Measurements from ENCODE around the gene FRMD7. TPM values are rescaled to one million over a fixed set of nuclear protein-coding genes. Genes with fewer than 3 reads are reported as not detected.

FRMD7 gene
- total RNA-seq, 4 donors from 2014 or later: not detected

GRCh38 chrX:132086672-132087071, 41.1 kb downstream of the FRMD7 start:
- DNase-seq: no peak
- Histone ChIP-seq H3K27ac (no peak overlapping the region), H3K4me3 (no peak overlapping the region), H3K9me3 (no peaks in the 10 kb centered on the region), H3K27me3 (no peaks in the 10 kb centered on the region), H3K4me1 (no peaks in the 10 kb centered on the region), H3K36me3 (no peaks in the 10 kb centered on the region)
- intact Hi-C loops (cut with DNase I; ENCODE audit: low total_unique reads) (no loop called here), in situ Hi-C loops (cut with MboI; ENCODE audit: low pct_ligation_motif_present in 1 of 4, low pct_unique_long_range_greater_than_20kb in 1 of 4, low sequenced_read_pairs in 3 of 4) (loop anchor here in 1 of 4 donors (25.0 kb wide), 1 partner anchor 249 kb away; no protein-coding TSS in a partner anchor)
- WGBS, 2 donors (ENCODE audit: low coverage in 1 of 2): 44% methylated on average over 2 of the region's 2 CpGs; no CpG with 5 or more reads in 1 of the 2 donors
- TF ChIP-seq CTCF (IDR thresholded peaks at IDR 0.05) (no peak), POLR2AphosphoS5 (IDR thresholded peaks at IDR 0.05) (no peak), POLR2A (IDR thresholded peaks at IDR 0.05) (no peak), EP300 (IDR thresholded peaks at IDR 0.05; ENCODE audit: low read depth) (no peak)

- H3K27ac ChIP-seq: no peak overlapping the region
- no peaks in the 10 kb centered on the region for H3K9me3 ChIP-seq
- no peak overlapping the region for H3K4me3 ChIP-seq
- no peak for TF ChIP-seq POLR2A (IDR thresholded peaks at IDR 0.05)
- TF ChIP-seq CTCF (IDR thresholded peaks at IDR 0.05): no peak
- no peak for TF ChIP-seq POLR2AphosphoS5 (IDR thresholded peaks at IDR 0.05)
- TF ChIP-seq EP300 (IDR thresholded peaks at IDR 0.05; ENCODE audit: low read depth): no peak
- H3K27me3 ChIP-seq: no peaks in the 10 kb centered on the region
- no peak for DNase-seq
- no peaks in the 10 kb centered on the region for H3K4me1 ChIP-seq
- no peaks in the 10 kb centered on the region for H3K36me3 ChIP-seq
- WGBS, 2 donors (ENCODE audit: low coverage in 1 of 2): 39% methylated on average over 3 of the region's 3 CpGs; no CpG with 5 or more reads in 1 of the 2 donors
- in situ Hi-C loops (cut with MboI; ENCODE audit: low pct_ligation_motif_present in 1 of 4, low pct_unique_long_range_greater_than_20kb in 1 of 4, low sequenced_read_pairs in 3 of 4): loop anchor here in 1 of 4 donors (25.0 kb wide), 1 partner anchor 248 kb away; no protein-coding TSS in a partner anchor
- intact Hi-C loops (cut with DNase I; ENCODE audit: low total_unique reads): no loop called here
These were observed 42.0 kb downstream of the FRMD7 start for GRCh38 chrX:132085786-132086185.

- Histone ChIP-seq H3K36me3 (no peaks in the 10 kb centered on the region), H3K9me3 (no peaks in the 10 kb centered on the region), H3K27ac (no peak overlapping the region), H3K27me3 (no peaks in the 10 kb centered on the region), H3K4me1 (no peaks in the 10 kb centered on the region), H3K4me3 (no peak overlapping the region)
- in situ Hi-C loops (cut with MboI; ENCODE audit: low pct_ligation_motif_present in 1 of 4, low pct_unique_long_range_greater_than_20kb in 1 of 4, low sequenced_read_pairs in 3 of 4) (loop anchor here in 1 of 4 donors (25.0 kb wide), 1 partner anchor 241 kb away; no protein-coding TSS in a partner anchor), intact Hi-C loops (cut with DNase I; ENCODE audit: low total_unique reads) (no loop called here)
- TF ChIP-seq CTCF (IDR thresholded peaks at IDR 0.05): no peak
- TF ChIP-seq POLR2AphosphoS5 (IDR thresholded peaks at IDR 0.05): no peak
- no peak for TF ChIP-seq POLR2A (IDR thresholded peaks at IDR 0.05)
- TF ChIP-seq EP300 (IDR thresholded peaks at IDR 0.05; ENCODE audit: low read depth): no peak
- WGBS, 2 donors (ENCODE audit: low coverage in 1 of 2): 56 to 60% methylated on average over 1 to 3 of the region's 3 CpGs
- DNase-seq: no peak
These were observed 49.9 kb downstream of the FRMD7 start for GRCh38 chrX:132077912-132078311.

- 75% methylated on average over 1 of the region's 1 CpG; no CpG with 5 or more reads in 1 of the 2 donors for WGBS, 2 donors (ENCODE audit: low coverage in 1 of 2)
- DNase-seq: no peak
- Histone ChIP-seq H3K9me3 (no peaks in the 10 kb centered on the region), H3K4me3 (no peak overlapping the region), H3K4me1 (no peaks in the 10 kb centered on the region), H3K27ac (no peak overlapping the region), H3K36me3 (no peaks in the 10 kb centered on the region), H3K27me3 (no peaks in the 10 kb centered on the region)
- in situ Hi-C loops (cut with MboI; ENCODE audit: low pct_ligation_motif_present in 1 of 4, low pct_unique_long_range_greater_than_20kb in 1 of 4, low sequenced_read_pairs in 3 of 4): loop anchor here in 1 of 4 donors (25.0 kb wide), 1 partner anchor 240 kb away; no protein-coding TSS in a partner anchor
- TF ChIP-seq CTCF (IDR thresholded peaks at IDR 0.05) (no peak), POLR2AphosphoS5 (IDR thresholded peaks at IDR 0.05) (no peak), POLR2A (IDR thresholded peaks at IDR 0.05) (no peak), EP300 (IDR thresholded peaks at IDR 0.05; ENCODE audit: low read depth) (no peak)
- intact Hi-C loops (cut with DNase I; ENCODE audit: low total_unique reads): no loop called here
These were observed 50.4 kb downstream of the FRMD7 start for GRCh38 chrX:132077414-132077813.

All from transverse colon (tissue), 4 donors.